HK-2 (cell line): ENCODE data around the gene NOL8.

Experiments used
- DNase-seq: peaks from one replicate; pipeline ENCODE4 v3.0.0-alpha.2; 2018; ENCODE audit not compliant: unreplicated experiment

Gene NOL8

DNA sequence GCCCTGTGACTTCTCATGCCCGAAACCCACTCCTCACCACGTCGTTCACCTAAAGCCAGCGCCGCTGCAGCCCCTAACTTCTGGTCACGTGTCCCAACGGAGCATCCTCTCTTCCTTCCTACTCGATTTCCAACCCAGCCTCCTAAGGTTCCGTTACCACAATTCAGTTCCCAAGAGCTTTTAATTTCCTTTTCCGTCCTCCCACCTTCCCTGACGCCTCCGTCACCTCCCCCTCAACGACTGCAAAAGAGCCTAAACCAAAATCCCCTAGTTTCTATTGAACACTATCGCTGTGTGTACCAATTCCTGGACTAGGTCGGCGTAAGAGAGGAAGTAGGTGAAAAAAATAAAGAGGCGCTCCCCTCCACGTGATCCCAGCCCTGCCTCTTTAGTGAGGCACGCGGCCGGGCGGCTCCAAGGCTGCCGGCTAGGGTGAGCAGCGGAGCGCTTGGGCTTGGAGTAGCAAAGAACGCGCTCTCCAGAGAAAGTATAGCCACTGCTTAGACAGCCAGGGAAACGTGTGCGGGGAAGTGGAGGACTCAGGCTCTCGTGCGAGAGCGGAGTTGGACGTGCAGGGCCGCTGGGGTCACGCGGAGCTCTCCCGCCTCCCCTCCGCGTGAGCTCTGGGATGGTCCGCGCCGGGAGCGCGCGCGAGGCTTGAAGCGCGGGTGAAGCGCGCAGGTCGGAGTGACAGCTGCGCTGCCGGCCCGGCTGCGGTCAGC, at the start of gene NOL8, which contains the start of gene CENPP:
TSS of gene NOL8 (minus strand) at position 82 of the 722 bp plus-strand sequence. CDS start 1,189 bp downstream, outside the sequence.
TSS of gene CENPP (plus strand) at position 685 of the 722 bp plus-strand sequence.
- DNase-seq: peak; percentile 87

DNA sequence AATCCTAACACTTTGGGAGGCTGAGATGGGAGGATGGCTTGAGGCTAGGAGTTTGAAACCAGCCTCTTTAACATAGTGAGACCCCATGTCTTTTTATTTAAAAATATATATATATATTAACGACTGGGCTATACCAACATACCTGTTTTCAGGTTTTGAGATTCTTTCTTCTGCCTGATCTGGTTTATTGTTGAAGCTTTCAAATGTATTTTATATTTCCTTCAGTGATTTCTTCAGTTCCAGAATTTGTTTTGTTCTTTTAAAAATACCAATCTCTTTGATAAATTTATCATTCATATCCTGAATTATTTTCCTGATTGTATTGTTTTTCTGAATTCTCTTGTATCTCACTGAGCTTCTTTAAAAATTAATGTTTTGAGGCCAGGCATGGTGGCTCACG, 48.0 kb upstream of the NOL8 start:
- no peak for DNase-seq

DNA sequence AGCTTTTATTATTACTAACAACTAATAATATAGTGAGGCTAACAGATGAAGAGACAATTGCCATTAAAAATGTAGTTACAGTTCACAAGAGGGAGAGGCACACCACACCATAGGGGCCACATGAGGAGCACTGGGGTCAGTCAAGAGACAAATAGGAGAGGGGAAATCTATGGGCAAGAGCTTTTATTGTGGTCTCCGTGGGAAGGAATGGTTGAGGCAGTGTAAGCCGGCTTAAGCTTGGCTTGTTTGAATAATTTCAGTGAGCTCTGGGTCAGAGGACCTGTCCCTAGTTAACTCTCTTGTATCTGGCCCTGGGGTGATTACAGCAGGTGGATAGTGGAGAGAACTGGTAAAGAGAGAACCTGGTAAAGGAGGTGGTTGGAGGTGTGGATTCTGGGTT, 43.9 kb upstream of the NOL8 start:
- DNase-seq: no peak

DNA sequence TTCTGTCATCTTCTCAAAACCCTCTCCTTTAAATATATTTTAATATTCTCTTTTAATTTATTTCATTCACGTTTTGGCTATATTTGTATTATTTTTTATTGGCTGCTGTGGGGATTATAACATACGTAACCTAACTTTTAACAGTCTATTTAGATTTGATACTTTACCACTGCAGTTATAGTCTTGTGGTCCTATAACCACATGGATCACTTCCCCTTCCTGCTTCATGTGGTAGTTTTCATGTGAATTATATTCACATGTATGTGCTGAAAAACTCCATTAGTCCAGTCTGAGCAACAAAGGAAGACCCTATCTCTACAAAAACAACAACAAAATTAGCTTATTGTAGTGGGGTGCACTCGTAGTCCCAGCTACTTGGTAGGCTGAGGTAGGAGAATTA, 34.9 kb upstream of the NOL8 start:
- DNase-seq: no peak

DNA sequence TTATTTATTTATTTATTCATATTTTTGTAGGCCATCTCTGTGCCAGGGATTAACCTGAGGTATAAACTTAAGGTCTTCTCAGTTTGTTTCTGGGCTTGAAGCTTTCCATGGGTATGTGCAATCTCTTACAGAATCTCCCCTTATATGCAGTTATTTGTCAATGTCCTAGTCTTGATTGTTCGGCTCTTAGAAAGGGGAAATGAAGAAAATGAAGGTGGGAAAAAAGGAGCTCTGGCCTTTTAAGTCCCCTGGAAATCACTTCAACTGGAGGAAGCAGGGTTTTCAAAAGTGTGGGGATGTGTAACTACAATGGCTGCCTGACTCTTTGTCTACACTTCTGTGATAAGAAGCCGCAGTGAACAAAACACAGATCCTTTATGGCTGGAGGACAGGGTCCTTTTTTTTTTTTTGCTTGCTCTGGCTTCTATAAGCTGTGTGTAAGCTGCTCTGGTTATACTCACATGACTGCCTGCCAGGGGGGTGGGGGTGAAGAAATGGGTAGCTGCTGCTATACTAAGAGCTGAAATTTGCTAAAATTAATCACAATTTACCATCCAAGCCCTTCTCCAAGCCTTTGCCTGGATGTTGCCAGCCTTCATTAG, 34.3 kb upstream of the NOL8 start:
- DNase-seq: no peak

DNA sequence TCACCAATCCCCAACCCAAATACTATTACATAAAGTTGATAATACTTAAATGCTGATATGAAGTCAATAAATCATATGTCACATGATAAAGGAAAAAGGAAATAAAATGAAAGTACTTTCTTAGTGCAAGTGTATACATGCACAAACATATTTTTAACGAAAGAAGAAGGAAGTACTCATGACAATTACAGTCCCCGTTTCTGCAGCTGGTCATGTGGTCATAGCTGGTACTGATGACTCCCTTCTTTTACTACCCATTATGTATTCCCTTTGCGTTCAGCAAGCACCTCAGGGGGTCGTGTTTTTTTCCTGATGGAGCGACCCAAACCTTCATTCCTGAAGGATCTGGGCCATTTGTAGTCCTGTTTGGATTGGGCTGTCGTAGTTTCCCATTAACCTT, 27.9 kb upstream of the NOL8 start:
- no peak for DNase-seq

DNA sequence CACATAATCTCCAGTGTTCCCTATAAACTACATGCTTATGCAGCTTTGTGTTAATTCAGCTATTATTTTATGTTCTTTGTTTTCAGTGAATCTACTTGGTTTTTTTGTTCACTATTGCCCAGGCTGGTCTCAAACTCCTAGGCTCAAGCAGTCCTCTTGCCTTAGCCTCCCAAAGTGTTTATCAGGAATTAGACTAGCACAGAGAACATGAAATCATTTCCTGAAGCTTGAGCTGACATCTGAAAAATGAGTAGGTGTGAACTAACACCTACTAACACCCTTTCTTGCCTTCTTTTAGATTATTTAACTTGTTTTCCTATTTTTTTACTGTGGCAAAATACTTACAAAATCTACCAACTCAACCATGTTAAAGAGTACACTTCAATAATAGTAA, 25.6 kb upstream of the NOL8 start:
- DNase-seq: no peak

DNA sequence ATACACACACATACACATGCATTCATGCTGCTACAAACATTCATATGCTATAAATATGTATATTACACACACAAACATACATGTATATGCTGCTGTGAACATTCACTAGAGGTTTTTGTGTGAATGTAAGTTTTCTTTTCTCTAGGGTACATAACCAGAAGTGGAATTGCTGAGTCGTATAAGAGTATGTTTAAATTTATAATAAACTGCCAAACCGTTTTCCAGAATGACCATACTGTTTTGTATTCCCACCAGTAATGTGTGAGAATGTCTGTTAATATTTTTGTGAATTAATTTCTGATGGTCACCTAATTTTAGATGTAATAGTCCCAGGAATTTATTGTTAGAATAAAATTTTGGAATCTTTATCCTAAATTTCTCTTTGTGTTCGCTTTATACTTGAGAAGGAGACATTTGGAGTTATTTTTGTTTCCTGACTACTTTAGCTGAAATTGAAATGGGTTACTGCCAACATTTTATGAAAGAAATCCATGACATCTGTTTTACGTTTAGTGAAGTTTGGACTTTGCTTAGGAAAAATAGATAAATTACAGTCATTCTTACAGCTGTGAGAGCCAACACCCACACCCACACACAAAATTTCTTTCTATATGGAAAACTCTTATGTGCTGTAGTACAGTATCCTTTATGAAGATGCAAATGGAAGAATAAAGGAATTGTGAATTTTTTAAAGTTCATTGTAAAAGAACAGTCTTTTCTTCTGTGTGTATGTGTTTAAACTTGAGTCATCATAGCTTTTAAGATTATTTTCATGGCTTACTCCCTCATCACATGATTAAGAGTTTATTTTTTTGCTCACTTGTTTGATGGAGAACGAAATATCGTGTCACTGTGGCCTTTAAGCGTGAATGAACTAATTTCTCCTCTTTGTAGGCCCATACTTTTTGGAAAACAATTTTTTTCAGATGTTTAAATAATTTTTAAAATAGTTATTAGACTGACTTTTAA, 24.9 kb upstream of the NOL8 start:
- DNase-seq: no peak

DNA sequence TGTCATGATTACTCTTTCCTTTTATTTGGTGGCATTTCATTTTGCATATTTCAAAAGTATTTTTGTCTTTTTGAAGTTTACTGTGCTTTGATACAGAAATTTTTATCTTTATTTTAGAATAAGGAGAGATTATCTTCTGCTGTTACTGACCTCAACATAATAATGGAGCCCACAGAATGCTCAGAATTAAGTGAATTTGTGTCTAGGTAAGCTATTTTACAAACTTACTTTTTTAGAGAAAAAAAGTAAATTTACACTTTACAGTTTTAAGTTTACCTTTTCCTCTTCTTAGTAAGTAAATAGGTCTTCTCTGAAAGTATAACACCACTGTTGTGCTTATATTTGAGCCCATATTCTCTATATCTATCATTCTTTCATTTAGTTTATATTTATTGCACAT, 20.4 kb upstream of the NOL8 start:
- DNase-seq: no peak

DNA sequence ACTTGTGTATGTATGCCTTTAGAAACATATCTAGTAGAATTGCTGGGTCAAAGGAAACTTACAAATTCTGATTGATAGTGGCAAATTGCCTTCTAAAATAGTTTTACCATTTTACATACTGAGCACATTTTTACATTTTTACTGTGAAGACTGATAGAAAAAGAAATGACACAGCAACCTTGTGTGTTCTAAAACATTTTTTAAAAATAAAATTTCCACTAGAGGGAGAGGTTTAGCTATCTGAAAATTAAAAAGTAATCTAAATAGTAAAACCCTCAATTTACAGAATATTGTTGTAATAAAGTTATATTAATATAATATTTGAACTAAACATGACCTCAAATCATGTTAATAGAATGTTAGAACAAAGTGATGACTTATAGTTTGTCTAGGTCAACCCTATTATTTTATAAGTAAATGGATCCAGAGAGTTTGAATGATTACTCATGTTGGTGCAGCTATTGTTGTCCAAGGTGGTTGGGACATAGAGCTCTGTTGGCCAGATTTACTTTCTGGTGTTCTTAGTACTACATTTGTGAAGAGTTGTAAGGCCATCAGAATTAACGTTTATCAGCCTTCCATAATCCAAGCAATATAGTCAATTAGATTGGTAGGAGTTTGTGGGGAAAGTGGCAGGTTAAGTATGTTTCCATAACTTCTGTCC, 17.8 kb upstream of the NOL8 start:
- no peak for DNase-seq

DNA sequence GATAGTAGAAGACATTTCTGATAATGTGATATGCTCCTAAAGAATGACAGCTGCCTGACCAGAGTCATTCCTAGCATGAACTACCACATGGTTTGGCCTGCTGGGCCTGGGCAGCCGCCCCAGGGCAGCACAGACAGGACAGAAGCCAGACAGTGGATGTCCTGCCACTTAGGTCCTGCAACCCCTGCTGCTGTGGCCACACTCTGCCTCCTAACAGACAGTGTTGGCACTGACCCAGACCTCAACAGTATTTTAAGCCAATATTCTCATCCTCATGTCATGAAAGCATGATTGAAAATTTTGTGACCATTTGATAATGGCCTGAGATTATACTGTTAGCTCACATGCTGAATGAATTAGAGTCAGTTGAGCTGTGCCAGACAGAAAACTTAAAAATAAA, 16.4 kb upstream of the NOL8 start:
- no peak for DNase-seq

DNA sequence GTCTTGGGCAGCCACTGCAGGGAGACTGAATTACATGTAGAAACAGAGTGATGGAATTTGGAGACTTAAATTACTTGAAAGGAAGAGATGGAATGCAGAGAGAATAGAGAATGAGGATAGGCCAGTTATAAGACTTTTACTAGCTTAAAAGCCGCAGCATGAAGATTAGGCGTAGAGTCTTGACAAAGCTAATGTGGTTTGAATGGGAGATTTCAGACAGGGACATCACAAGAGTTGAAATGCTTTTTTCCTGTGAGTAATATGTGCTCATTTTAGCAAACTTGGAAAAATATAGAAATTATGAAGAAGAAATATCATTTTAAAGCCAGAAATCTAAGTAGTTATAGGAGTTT, 8.1 kb upstream of the NOL8 start:
- DNase-seq: no peak

DNA sequence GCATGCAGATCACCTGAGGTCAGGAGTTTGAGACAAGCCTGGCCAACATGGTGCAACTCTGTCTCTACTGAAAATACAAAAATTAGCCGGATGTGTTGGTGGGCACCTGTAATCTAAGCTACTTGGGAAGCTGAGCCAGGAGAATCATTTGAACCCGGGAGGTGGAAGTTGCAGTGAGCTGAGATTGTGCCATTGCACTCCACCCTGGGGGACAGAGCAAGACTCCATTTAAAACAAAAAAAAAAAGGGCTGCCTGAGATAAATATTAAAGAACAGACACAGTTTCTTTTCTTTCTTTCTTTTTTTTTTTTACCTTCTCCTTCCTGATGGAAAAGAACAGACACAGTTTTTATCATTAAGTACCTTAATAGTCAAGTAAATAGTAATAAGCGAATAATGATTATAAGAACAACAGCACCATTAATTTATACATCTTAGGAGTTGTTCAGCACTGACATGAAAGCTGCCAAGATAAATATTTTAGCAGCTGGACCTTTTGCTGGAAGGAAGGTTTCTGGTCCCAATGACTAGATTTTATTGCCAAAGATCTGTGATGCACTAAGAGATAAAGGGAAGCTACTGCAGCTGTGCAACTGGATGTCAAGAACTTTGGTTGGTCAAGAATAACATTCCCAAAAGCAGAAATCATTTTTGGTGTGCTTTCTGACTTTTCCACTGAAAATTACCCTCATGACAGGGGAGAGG, 7.6 kb upstream of the NOL8 start:
- no peak for DNase-seq

DNA sequence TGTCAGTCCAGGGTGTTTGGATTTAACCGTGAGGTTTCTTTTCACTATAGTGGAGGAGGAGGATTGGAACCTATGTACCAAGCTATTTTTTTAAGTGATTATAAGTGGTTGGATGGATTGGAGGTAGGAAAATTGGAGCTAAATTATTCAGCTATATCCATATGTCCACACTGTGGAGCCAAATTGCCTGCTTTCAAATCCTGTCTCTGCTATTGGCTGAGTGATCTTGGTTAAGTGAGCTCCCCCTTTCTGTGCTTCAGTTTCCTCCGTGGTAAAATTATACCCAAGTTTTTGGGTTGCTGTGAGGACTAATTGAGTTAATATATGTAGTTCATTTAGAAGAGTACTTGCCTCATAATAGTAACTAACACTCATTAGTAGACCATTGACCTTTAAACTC, 3.1 kb upstream of the NOL8 start:
- no peak for DNase-seq

DNA sequence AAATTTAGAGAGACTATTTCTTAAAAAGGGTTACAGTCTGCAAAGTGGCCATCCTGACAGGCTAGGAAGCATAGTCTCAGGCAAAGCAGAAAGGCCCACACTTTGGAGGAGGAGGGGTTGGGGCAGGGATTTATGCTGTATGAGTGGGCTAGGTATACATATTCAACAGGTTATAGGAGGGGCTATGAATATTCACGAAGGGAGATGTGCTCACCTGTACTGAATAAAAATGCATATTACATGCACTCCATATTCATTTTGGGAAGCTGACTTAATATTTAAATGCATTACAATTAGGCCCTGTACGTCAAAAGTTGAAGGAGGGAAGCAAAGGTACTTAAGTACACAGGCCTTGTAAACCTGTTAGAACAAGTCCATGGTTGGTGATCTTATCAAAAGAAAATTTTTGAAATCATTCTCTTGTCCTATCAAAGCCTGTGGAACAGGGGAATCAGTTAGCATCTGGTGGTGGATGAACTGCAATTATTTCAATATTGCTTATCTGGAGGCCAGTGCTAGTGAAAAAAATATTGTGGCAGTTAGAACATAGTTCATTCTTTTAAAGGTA, 2.2 kb upstream of the NOL8 start:
- DNase-seq: no peak

DNA sequence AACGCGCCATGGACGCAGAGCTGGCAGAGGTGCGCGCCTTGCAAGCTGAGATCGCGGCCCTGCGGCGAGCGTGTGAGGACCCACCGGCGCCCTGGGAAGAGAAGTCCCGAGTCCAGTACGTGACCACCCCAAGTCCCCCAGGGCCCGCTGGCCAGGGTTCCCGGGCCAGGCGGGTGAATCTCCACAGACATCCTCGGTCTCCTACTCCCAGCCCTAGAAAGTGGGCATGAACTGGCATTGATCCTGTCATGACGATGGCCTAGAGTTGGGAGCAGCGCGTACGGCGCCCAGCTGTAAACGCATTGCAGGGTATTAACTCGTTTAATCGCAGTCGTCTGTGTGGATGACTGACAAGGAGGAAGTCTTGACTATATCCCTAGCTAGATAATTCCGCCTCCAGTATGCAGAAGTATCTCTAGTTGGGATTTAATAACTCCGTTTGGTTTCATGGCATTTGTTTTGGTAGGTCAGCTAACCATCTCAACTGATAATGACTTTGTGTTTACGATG, 896 bp upstream of the NOL8 start:
- DNase-seq: no peak

DNA sequence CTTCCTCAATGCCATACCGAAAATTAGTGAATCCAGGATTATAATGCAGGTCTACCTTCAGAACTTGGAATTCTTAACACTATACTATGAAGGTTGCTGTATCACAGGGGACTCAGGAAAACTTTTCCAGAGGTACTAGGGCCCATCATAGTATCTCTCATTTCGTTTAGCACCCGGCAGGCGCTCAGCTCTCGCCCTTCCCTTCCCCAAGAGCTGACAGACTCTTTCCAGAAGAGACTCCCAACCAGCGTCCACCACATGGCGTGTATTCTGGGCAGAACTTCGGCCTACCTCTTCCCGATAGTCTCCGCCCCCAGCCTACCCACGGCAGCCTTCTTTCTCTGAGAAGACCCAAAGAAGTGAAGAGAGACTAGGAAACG, 271 bp downstream of the NOL8 start:
- no peak for DNase-seq

DNA sequence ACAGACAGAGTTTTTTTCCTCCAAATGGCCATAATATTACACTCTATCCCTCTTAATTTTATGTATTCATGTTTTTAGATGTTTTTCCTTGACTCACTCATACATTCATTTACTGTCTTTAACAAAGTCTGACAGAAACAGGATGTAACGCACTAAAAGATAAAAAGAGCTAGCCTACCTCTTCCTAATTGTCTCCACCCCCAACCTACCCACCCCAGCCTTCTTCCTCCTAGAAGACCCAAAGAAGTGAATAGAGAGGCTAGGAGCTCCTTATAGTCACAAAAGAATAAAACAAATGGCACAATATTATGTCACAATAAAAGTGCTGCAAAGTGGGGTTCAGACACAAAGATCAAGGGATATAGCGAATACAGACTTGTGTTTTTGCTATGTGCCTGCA, 719 bp downstream of the NOL8 start:
- DNase-seq: no peak

DNA sequence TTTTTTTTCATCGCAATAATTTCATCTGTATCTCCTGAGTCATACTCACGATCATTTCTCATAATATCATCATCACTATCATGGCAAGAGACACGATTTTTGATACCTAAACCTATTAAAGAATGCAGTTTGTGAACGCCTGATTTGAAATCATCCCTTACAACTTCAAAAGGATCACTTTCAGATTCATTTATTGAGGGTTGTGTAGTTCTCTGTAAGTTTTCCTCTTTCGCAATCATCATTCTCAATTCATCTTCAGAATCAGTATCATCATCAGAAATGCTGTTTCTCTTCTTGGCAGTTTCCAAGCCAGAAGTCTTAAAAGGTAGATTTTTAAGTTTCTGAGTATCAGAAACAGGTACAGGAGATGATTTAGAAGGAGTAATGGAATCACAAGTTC, 9.7 kb downstream of the NOL8 start:
- DNase-seq: no peak

DNA sequence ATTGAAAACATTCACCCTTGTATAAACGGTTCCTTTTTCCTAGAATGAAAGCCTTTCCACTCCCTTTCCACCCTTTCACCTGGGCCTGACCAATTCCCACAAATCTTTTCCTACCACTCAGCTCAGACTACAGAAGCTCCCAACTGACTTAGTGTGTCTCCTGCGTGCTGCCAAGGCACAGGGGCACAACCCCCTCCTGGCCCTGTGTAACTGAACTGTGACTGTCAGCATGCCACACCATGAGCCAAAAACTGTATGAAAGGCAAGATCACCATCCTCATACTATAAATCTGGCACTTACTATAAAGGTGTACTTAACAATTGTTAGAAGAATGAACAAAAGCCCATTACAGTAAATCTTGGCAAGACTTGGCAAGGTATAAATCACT, 11.5 kb downstream of the NOL8 start:
- DNase-seq: no peak
